DND-41 (cell line): ENCODE measurements around the gene ARHGAP25.

Source experiments
- EZH2 ChIP-seq: IDR thresholded peaks from 3 replicates; pipeline ENCODE4 v1.6.1; 2012; ENCODE audit warnings: borderline replicate concordance, low read depth, mild to moderate bottlenecking, moderate library complexity, low read length, inconsistent platforms; ENCODE audit not compliant: severe bottlenecking
- TF ChIP-seq, protein P1 (sequence below): IDR thresholded peaks from 2 replicates; pipeline ENCODE4 v1.5.1; 2012; ENCODE audit warnings: borderline replicate concordance, low read length, moderate library complexity, mild to moderate bottlenecking; ENCODE audit not compliant: poor library complexity, severe bottlenecking; ENCODE audit errors: extremely low read depth

GRCh38 chr2:68800517-68800916, 65.9 kb downstream of the ARHGAP25 start:
- TF ChIP-seq, protein P1, sequence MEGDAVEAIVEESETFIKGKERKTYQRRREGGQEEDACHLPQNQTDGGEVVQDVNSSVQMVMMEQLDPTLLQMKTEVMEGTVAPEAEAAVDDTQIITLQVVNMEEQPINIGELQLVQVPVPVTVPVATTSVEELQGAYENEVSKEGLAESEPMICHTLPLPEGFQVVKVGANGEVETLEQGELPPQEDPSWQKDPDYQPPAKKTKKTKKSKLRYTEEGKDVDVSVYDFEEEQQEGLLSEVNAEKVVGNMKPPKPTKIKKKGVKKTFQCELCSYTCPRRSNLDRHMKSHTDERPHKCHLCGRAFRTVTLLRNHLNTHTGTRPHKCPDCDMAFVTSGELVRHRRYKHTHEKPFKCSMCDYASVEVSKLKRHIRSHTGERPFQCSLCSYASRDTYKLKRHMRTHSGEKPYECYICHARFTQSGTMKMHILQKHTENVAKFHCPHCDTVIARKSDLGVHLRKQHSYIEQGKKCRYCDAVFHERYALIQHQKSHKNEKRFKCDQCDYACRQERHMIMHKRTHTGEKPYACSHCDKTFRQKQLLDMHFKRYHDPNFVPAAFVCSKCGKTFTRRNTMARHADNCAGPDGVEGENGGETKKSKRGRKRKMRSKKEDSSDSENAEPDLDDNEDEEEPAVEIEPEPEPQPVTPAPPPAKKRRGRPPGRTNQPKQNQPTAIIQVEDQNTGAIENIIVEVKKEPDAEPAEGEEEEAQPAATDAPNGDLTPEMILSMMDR = no peak
- TF ChIP-seq EZH2 = no peak
